Transverse colon (tissue), 4 donors: ENCODE data around the gene UMOD. TPM values are rescaled to one million over a fixed set of nuclear protein-coding genes. Genes with fewer than 3 reads are reported as not detected.

Experiments used
- DNase-seq: peaks from one replicate; pipeline ENCODE4 v3.0.0-alpha.2; 2019
- H3K27ac ChIP-seq, 4 donors: fragments of 200-600 bp; sonication (generic); 2 replicates each; pipeline ENCODE4 v1.5.1; 2016 to 2018; ENCODE audit warnings: inconsistent platforms in 4 of 4
- H3K27me3 ChIP-seq: fragments of 200-600 bp; sonication (generic); 2 replicates; pipeline ENCODE4 v1.5.1; 2017; ENCODE audit warnings: inconsistent platforms
- H3K36me3 ChIP-seq, 4 donors: fragments of 200-600 bp; sonication (generic); 2 replicates each; pipeline ENCODE4 v1.5.1; 2017 to 2019; ENCODE audit warnings: inconsistent platforms in 4 of 4
- H3K4me1 ChIP-seq, 4 donors: fragments of 200-600 bp; sonication (generic); 2 replicates each; pipeline ENCODE4 v1.5.1; 2017 to 2020; ENCODE audit warnings: inconsistent platforms in 4 of 4
- H3K4me3 ChIP-seq, 4 donors: fragments of 200-600 bp; sonication (generic); 1 replicate in 1 of 4; 2 replicates in 3 of 4; pipeline versions ENCODE4 v1.5.1 to v1.6.1; 2017 to 2019; ENCODE audit warnings: inconsistent platforms in 4 of 4
- H3K9me3 ChIP-seq, 2 donors: fragments of 200-600 bp; sonication (generic); 2 replicates each; pipeline ENCODE4 v1.5.1; 2017 to 2019; ENCODE audit warnings: inconsistent platforms in 2 of 2
- CTCF ChIP-seq, 5 experiments: fragments of 200-600 bp in 3 of 5; fragments of 450-650 bp in 2 of 5; sonication (generic) in 3 of 5; IDR thresholded peaks; 1 replicate in 2 of 5; 2 replicates in 3 of 5; pipeline ENCODE4 v1.5.1; 2016 to 2017; ENCODE audit warnings: antibody characterized with exemption in 5 of 5, inconsistent platforms in 3 of 5, mild to moderate bottlenecking in 2 of 5, moderate library complexity in 1 of 5
- EP300 ChIP-seq: sonication (generic); formaldehyde crosslinking; IDR thresholded peaks from one replicate; pipeline ENCODE4 v1.6.1; 2017; ENCODE audit warnings: antibody characterized with exemption, low read depth
- POLR2A ChIP-seq: fragments of 450-650 bp; IDR thresholded peaks from one replicate; pipeline ENCODE4 v1.6.1; 2016; ENCODE audit warnings: antibody characterized with exemption, mild to moderate bottlenecking, moderate library complexity
- POLR2AphosphoS5 ChIP-seq, 3 donors: sonication (generic); formaldehyde crosslinking; IDR thresholded peaks; one replicate each; pipeline ENCODE4 v1.6.1; 2016; ENCODE audit warnings: antibody characterized with exemption in 3 of 3
- WGBS, 2 donors: methylation state at CpG; one replicate each; pipeline ENCODE4 v1.1.5; 2018; ENCODE audit warnings: low coverage in 1 of 2; 5-methylcytosine and 5-hydroxymethylcytosine counted together
- in situ Hi-C, 4 donors: fragments of 200-750 bp; cut with MboI; loops; one replicate each; pipeline versions ENCODE4 v1.15.0 to v1.15.1; 2017; ENCODE audit warnings: low sequenced_read_pairs in 3 of 4, low pct_ligation_motif_present in 1 of 4, low pct_unique_long_range_greater_than_20kb in 1 of 4
- intact Hi-C: fragments of 100-400 bp; cut with DNase I; formaldehyde crosslinking; loops from one replicate; pipeline ENCODE4 v1.15.1; 2023; ENCODE audit warnings: low total_unique reads
- total RNA-seq, 4 donors: library from RNA; depleted of rRNA; stranded (reverse); fragments of >200 nt; gene quantifications; one replicate each; pipeline ENCODE4 v1.1.0, GENCODE V29; 2016

Gene UMOD
- total RNA-seq, 4 donors from 2014 or later = not detected

GRCh38 chr16:20326321-20326720, 26.2 kb downstream of the UMOD start:
- intact Hi-C loops = loop anchor here (10.0 kb wide), 1 partner anchor 52 kb away; no protein-coding TSS in a partner anchor
- no peaks in the 10 kb centered on the region for H3K36me3 ChIP-seq
- H3K9me3 ChIP-seq = no peaks in the 10 kb centered on the region
- no peak for DNase-seq
- 40 to 41% methylated on average over 2 to 3 of the region's 3 CpGs for WGBS, 2 donors
- H3K27ac ChIP-seq = peak overlapping the region in 3 of 4 donors; percentile 31 to 67 (median 55)
- in situ Hi-C loops = no loop called here
- no peaks in the 10 kb centered on the region for H3K27me3 ChIP-seq
- H3K4me3 ChIP-seq = no peak overlapping the region
- H3K4me1 ChIP-seq = peaks cover 0 to 5% (median 0%) of the 10 kb centered on the region in 4 donors
- TF ChIP-seq POLR2AphosphoS5 (IDR thresholded peaks at IDR 0.05) (no peak), EP300 (no peak), CTCF (IDR thresholded peaks at IDR 0.05) (no peak), POLR2A (no peak)

- intact Hi-C loops (loop anchor here (10.0 kb wide), 1 partner anchor 50 kb away; no protein-coding TSS in a partner anchor), in situ Hi-C loops (no loop called here)
- no peaks in the 10 kb centered on the region for H3K36me3 ChIP-seq
- 60 to 62% methylated on average over 3 of the region's 3 CpGs for WGBS, 2 donors
- DNase-seq = no peak
- no peaks in the 10 kb centered on the region for H3K27me3 ChIP-seq
- no peak overlapping the region for H3K4me3 ChIP-seq
- TF ChIP-seq CTCF (IDR thresholded peaks at IDR 0.05) (no peak), EP300 (no peak), POLR2AphosphoS5 (IDR thresholded peaks at IDR 0.05) (no peak), POLR2A (no peak)
- no peaks in the 10 kb centered on the region for H3K9me3 ChIP-seq
- no peak overlapping the region for H3K27ac ChIP-seq
- H3K4me1 ChIP-seq = peaks cover 0 to 5% (median 0%) of the 10 kb centered on the region in 4 donors
These were observed 27.5 kb downstream of the UMOD start for GRCh38 chr16:20325005-20325404.

- no peak for DNase-seq
- Histone ChIP-seq H3K4me1 (peaks cover 0 to 5% (median 0%) of the 10 kb centered on the region in 4 donors), H3K4me3 (no peak overlapping the region), H3K36me3 (no peaks in the 10 kb centered on the region), H3K9me3 (no peaks in the 10 kb centered on the region), H3K27me3 (no peaks in the 10 kb centered on the region), H3K27ac (no peak overlapping the region)
- WGBS, 2 donors = 92% methylated on average over 9 of the region's 9 CpGs; no CpG with 5 or more reads in 1 of the 2 donors
- no peak for TF ChIP-seq POLR2A
- TF ChIP-seq POLR2AphosphoS5 (IDR thresholded peaks at IDR 0.05) = no peak
- no peak for TF ChIP-seq EP300
- TF ChIP-seq CTCF (IDR thresholded peaks at IDR 0.05) = no peak
- in situ Hi-C loops = no loop called here
- intact Hi-C loops = loop anchor here (10.0 kb wide), 1 partner anchor 49 kb away; no protein-coding TSS in a partner anchor
These were observed 28.9 kb downstream of the UMOD start for GRCh38 chr16:20323591-20324117.

GRCh38 chr16:20322696-20323095, 29.8 kb downstream of the UMOD start:
- in situ Hi-C loops (no loop called here), intact Hi-C loops (loop anchor here (10.0 kb wide), 1 partner anchor 48 kb away; no protein-coding TSS in a partner anchor)
- H3K4me1 ChIP-seq = peaks cover 0 to 5% (median 0%) of the 10 kb centered on the region in 4 donors
- TF ChIP-seq POLR2AphosphoS5 (IDR thresholded peaks at IDR 0.05) (no peak), EP300 (no peak), POLR2A (no peak), CTCF (IDR thresholded peaks at IDR 0.05) (no peak)
- H3K36me3 ChIP-seq = no peaks in the 10 kb centered on the region
- 83% methylated on average over 4 of the region's 4 CpGs; no CpG with 5 or more reads in 1 of the 2 donors for WGBS, 2 donors
- H3K27ac ChIP-seq = no peak overlapping the region
- H3K4me3 ChIP-seq = no peak overlapping the region
- no peaks in the 10 kb centered on the region for H3K27me3 ChIP-seq
- DNase-seq = no peak
- no peaks in the 10 kb centered on the region for H3K9me3 ChIP-seq
